LNCaP clone FGC (cell line): ENCODE results near the gene MAD1L1.

Experiments
- DNase-seq: peaks from one replicate; pipeline ENCODE4 v3.0.0-alpha.2; 2011; ENCODE audit warnings: low read depth
- H3K4me3 ChIP-seq: 2 replicates; pipeline ENCODE4 v1.5.1; 2011; ENCODE audit warnings: mild to moderate bottlenecking, low read depth, low read length, control low read depth
- CTCF ChIP-seq: IDR thresholded peaks from 2 replicates; pipeline ENCODE4 v1.5.1; 2012; ENCODE audit warnings: mild to moderate bottlenecking; ENCODE audit not compliant: control insufficient read depth, insufficient read depth; ENCODE audit errors: extremely low read depth

Gene MAD1L1

GRCh38 chr7:1993031-1993695, 239.6 kb downstream of the MAD1L1 start:
- no peak for TF ChIP-seq CTCF
- DNase-seq, result peak; percentile 35
- H3K4me3 ChIP-seq, result no peak overlapping the region

GRCh38 chr7:1992554-1992953, 240.2 kb downstream of the MAD1L1 start:
- DNase-seq, result no peak
- TF ChIP-seq CTCF, result no peak
- H3K4me3 ChIP-seq, result no peak overlapping the region

- no peak for TF ChIP-seq CTCF
- no peak for DNase-seq
- no peak overlapping the region for H3K4me3 ChIP-seq
Observed at GRCh38 chr7:1990001-1990670, 242.6 kb downstream of the MAD1L1 start.

GRCh38 chr7:1989049-1989860, 243.5 kb downstream of the MAD1L1 start:
- no peak overlapping the region for H3K4me3 ChIP-seq
- TF ChIP-seq CTCF, result no peak
- DNase-seq, result no peak

- H3K4me3 ChIP-seq, result no peak overlapping the region
- TF ChIP-seq CTCF, result no peak
Observed at GRCh38 chr7:1988533-1988930, 244.2 kb downstream of the MAD1L1 start.

GRCh38 chr7:1987591-1988532, 244.9 kb downstream of the MAD1L1 start:
- no peak for TF ChIP-seq CTCF
- H3K4me3 ChIP-seq, result no peak overlapping the region
- no peak for DNase-seq

More at GRCh38 chr7:1988533-1988930, 244.2 kb downstream of the MAD1L1 start:
- DNase-seq, result no peak
